SIG-M5 treated with dmso at 0.1 percent for 504 hours (cell line): Measurements from ENCODE around the gene CCDC33.

Experiments used
- DNase-seq: peaks from one replicate; lab custom pipeline; 2025; ENCODE audit not compliant: unreplicated experiment; lab: John Stamatoyannopoulos, UW

Gene CCDC33

DNA sequence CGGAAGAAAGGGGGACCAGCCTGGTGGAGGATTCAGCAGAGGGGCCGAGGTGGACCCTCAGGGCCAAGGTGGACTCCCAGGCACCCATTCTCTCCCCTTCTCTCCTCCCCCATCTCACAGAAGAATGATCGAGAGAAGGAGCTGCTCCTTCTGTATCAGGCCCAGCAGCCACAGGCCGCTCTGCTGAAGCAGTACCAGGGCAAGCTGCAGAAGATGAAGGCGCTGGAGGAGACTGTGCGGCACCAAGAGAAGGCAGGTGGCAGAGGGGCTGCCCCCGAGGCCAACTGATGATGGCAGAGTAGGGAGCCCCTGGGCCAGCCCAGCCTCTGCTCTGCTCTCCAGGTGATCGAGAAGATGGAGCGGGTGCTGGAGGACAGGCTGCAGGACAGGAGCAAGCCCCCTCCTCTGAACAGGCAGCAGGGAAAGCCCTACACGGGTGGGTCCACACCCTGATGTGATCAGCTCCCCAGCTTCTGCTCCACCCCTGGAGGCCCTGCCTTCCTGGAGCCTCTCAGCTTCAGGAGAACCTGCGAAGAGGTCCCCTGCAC is 94.8 kb downstream of the CCDC33 start:
- DNase-seq, result no peak

DNA sequence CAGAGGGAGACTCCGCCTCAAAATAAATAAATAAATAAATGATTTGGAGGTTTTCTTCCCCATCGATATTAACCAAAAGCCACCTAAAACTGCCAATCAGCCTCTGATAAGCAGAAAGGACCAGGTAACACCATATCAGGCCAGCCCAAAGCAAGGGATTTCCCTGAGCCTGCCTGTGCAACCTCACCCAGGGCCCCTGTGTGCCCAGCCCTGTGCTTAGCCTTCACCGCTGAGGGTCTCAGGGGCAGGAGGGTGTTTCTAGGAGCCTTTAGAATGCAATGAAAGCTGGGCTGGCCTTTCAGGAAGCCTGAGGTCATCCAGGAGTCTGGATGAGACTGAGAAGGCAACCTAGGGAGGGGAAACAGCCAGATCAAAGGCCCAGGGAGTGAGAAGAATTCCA is 95.9 kb downstream of the CCDC33 start:
- no peak for DNase-seq

DNA sequence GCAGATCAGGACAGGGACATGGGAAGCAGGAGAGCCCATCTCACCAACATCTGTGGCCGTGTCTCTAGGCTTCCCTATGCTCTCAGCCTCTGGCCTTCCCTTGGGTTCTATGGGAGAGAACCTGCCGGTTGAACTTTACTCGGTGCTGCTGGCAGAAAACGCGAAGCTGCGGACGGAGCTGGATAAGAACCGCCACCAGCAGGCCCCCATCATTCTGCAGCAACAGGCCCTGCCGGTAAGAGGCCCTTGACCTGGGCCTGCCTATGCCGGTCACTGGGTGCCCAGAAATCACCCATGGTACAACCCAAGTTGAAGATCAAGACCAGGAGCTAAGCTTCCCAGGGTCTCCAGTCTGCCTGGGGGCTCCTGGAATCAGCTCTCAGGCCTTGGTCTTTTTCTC is 96.5 kb downstream of the CCDC33 start:
- DNase-seq, result no peak

DNA sequence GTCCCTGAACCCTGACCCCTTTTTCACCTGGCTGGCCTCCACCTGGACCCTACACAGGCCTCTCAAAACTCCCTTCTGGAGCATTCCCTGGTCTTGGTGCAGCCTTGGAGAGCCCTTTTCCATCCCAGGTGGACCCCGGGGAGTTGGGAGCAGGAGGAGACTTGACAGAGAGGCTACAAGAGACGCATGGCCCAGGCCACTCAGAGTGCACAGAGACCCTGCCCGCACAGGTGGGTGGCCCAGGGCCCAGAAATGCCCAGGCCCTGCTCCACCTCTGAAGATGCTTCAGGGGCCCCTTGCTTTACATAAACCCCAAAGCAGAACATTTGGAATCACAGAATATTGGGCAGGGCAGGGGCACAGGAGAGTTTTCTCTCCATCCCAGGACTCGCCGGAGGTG is 97.0 kb downstream of the CCDC33 start:
- no peak for DNase-seq

DNA sequence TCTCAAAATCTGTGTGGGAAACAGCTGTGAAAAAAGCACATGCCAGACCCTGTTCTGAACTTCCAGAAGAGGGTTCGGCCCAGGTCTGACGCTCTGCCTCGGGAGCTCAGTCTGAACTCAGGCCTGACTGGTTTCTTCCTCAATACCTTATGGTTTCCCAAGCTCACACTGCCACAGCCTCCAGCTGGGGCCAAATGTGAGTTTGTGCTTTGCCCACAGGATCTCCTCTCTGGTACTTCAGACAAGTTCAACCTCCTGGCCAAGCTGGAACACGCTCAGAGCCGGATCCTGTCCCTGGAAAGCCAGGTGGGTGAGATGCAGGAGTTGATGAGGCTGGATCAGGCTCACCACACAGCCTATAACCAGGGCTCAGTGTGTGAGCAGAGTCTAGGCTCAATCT is 97.5 kb downstream of the CCDC33 start:
- no peak for DNase-seq

DNA sequence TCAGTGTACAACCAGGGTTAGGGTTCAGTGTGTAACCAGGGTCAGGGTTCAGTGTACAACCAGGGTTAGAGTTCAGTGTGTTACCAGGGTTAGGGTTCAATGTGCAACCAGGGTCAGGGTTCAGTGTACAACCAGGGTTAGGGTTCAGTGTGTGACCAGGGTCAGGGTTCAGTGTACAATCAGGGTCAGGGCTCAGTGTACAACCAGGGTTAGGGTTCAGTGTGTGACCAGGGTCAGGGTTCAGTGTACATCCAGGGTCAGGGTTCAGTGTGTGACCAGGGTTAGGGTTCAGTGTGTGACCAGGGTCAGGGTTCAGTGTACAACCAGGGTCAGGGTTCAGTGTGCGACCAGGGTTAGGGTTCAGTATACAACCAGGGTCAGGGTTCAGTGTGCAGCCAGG is 98.0 kb downstream of the CCDC33 start:
- DNase-seq, result no peak

DNA sequence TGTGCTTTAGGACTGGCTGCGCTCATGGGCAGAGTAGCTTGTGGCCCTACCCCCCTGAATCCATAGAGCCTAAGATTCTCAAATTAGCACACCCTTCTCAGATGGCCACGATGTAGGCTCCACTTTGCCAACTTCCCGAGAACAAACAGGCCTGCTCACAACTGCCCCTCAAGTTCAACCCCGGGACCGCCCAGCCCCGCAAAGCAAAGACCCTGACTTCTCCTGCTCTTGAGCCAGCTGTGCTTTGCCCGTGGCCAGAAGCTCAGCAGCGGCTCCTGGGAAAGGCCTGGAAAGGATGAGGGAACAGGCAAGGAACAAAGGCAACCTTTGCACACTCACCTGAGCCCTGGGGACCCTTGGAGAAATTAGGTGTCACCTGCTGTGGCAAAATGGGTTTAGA is 99.3 kb downstream of the CCDC33 start:
- DNase-seq, result no peak

DNA sequence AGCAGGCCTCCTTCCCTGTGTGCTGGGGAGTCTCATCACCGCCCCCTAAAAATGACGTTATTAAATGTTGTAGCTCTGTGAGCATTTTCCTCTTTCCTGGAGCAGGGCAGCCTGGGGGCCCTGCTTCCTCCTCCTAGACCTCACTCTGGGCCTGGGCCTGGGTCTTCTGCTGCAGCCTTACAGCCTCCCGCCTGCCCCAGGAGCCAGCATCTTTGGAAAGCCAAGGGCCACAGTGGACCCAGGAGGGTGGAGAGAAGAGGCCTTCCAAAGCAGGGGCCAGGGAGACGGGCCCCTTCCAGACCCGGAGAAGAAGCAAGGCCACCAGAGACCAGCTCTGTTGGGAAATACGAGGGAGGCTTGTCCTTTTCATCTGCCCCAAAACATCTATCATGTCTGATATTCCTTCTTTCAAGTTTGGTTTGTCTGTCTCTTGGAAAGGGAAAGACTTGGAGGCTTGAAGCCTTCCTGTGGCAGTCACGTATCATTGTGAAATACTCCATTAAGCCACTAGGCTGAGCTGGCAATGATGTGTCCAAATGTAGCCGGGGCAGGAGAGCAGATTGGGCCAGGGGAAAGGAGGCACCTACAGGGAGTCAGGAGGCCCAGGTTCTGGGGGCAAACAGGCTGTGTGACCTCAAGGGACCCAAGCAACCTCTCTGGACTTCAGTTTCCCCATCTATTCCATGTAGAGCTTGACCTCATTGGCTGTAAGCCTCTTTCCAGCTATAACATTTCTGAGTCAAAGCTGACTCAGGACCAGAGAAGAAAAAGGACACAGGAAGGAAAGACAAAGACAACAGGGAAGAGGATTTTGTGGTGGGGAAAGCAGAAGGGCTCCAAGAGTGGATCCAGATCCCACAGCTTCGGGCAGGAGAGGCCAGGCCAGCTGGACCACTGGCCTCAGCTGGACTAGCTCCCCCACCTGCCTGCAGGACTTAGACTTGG is 100.2 kb downstream of the CCDC33 start:
- DNase-seq, result no peak

DNA sequence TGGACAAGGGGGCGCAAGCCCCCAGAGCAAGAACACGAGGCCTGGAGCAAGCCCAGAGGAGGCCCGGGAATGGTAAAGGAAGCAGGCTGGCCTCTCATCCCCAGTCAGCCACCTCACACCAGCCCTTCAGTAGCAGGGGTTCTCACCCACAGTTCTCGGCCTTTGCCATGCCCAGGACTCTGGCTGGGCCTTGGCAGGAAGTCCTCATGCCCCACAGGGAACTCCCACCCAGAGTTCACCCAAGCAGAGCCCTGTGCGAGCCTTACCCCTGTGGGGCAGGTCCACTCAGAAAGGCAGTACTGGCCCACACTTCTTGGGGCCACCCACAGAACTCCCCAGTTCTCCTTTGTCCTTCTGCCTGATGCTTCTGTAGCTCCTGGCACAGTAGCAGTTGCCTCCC is 101.0 kb downstream of the CCDC33 start:
- no peak for DNase-seq

DNA sequence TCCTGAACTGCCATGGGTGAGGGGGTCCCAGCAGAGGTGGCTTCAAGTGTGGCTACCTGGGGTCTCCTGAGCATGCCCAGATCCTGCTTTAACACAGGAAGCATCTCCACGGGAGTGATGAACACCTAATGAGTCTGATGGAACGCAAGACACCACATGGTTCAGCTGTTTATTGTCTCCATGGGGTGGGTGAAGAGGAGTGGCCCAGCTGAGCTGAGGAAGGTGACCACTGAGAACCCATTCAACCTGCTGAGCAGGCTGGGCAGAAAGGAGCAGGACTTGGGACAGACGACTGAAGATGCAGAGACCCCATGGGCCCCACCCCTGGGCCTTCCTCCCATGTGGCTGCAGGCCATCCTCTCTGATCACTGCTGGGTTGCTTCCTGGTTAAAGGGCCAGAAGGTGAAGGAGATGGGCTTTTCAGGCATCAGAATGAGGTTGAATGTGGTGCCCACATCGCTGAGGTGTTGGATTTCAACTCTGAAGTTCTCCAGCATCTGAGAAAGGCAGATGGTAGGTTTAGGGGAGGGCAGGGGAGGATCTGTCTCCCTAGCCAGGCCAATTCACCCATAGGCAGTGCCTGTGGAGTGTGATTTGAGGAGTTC is 101.6 kb downstream of the CCDC33 start:
- no peak for DNase-seq

DNA sequence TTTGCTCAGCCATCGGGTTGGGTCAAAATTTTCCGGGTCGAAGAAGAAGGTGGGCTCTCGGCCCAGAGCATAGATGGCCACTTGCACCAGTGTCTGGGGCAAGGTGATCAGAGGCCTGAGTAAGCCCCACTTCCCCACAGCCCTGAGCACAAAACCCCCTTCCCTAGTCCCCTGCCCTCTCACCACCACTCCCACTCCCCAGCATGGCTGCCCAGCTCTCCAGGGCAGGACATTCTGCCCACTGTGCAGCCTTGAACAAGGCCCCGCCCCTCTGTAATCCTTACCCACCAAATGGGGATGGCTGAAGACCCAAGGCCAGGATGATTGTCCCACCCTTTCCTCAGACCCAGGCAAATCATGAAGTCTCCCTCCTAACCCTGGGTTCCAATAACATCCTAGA is 102.5 kb downstream of the CCDC33 start:
- DNase-seq, result no peak

DNA sequence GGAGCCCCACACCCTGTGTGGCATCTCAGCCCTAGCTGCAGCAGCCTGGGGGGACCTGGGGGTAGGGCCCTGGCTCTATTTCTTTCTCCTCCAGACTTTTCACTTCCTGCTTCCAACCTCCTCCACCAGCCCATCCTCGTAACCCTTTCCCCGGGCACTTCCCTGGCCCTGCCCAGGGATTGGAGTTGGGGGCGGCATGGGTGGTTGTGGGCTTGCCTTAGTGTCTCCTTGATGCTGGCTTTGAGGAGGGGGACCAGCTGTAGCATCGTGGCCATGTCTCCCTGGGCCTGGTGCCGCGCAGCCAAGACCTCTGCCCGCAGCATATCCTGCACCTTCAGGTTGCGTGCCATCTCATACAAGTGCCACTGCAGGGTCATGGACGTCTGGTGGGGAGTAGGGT is 103.2 kb downstream of the CCDC33 start:
- DNase-seq, result no peak

DNA sequence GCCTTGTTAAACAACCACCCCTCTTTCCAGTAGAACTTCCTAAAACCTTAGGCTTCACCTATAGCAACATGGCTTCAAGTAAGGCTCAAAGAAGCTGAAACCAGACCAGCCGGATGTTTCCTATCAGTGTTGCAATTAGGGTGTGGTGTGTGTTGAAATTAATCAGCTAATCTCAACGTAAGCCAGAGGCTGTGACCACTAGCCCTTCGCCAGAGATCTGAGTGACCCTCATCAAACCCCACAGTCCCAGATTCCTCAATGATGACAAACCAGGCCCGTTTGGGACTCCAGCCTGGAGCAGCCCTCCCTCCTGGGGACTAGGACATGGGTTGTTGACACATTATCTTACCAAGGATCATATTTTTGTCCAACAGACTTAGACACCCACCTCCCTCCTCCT is 104.0 kb downstream of the CCDC33 start:
- DNase-seq, result peak; percentile 37

DNA sequence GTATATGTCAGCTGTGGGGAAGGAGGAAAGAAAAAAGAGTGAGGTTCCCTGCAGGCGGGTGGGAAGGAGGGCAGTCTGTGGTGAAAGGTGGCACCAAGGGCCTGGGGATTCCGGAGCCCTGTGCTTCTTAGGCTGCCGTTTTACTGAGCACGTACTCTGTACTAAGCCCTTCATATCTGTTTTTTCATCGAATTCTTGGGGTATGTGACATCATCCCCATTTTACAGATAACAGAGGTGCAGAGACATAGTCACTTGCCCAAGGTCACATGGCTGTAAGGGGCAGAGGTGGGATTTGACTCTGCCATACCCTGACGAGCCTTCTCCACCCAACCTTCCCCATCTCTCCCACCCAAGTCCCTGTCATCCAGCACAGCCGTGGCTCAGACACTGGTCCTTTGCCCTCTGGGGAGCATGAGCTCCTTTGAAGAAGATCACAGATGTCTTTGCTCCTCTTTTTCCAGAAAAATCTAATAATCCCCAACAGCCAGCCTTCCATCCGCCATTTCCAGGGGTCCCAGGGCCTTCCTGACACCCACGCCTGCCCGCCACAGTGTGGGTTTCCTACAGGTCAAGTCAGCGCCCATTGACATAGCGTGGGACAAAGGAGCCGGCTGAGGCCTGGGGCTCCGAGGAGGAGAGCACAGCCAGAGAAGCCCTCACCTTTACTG is 107.1 kb downstream of the CCDC33 start:
- no peak for DNase-seq

DNA sequence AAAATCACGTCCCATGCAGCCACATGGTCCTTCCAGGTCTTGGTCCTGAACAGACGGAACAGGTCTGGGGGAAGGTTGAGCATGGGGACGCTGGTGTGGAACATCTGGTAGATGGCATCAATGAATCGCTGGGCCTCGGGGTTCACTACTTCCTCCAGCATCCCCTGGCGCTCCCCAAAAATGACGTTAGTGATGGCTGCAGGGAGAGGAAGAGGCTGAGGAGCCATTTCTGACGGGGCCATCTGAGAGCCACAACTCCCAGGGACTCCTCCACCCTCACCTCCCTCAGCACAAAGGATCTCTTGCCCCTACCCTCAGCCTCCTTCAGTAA is 107.6 kb downstream of the CCDC33 start:
- no peak for DNase-seq

DNA sequence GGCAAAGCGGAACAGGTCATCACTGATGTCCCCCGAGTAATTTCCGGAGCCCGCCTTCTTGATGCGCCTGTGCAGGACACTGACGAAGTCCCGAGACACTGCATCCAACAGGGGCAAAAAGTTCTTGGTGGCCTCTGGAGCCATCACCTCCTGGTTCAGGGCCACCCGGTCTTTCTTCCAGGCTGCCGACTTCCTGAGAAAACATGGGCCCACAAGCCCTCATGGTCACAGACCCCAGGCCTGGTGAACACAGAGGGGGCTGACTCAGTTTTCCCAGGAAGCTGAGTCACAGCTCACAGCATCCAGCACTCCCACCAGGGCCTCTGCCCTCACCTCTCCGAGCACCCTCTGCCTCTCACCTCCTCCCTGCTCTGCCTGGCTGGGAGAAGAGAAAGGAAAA is 108.9 kb downstream of the CCDC33 start:
- no peak for DNase-seq

DNA sequence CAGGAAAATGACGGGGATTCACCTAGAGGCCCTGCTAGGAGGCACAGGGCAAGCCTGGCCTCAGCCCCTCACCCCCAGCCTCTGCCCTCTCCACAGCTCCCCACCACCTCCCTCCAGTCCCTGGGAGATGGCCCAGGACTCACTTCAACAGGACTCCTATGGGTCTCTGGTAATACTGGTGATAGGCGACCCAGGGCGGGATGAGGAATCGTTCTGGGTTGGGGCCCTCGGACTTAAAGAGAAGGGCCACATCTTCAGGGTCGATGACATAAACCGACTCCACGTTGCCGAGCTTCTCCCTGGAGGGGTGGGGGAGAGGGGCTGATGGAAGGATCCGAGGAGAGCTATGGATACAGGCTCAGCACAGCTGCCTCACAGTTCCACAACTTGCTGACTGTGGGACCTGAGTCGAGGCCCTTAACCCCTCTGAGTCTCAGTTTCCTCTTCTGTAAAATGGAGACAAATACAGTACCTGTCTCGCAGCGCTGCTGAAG is 111.7 kb downstream of the CCDC33 start:
- DNase-seq, result no peak

DNA sequence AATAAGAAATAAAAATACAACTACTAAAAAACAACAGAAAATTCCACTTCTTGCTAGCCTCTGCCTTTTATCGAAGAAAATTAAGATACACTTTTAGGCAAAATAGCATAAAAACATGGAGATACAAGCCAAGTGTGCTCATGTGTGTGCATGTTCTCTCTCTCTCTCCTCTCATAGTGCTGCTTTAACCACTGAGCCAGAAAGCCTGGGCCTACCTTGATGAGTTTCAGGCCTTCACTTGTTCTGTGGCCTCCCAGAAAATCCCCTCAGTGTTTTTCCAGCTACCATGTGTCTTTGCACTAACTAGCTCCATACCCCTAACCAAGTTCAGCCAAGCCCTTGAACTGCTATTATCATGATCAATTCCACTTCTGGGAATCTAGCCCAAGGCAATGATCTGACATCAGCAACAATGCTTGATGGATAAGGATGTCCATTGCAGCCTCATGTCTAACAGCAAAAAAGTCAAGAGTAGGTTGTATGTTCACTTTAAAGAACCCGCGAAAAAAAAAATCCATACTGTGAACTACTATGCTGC is 113.2 kb downstream of the CCDC33 start:
- no peak for DNase-seq

DNA sequence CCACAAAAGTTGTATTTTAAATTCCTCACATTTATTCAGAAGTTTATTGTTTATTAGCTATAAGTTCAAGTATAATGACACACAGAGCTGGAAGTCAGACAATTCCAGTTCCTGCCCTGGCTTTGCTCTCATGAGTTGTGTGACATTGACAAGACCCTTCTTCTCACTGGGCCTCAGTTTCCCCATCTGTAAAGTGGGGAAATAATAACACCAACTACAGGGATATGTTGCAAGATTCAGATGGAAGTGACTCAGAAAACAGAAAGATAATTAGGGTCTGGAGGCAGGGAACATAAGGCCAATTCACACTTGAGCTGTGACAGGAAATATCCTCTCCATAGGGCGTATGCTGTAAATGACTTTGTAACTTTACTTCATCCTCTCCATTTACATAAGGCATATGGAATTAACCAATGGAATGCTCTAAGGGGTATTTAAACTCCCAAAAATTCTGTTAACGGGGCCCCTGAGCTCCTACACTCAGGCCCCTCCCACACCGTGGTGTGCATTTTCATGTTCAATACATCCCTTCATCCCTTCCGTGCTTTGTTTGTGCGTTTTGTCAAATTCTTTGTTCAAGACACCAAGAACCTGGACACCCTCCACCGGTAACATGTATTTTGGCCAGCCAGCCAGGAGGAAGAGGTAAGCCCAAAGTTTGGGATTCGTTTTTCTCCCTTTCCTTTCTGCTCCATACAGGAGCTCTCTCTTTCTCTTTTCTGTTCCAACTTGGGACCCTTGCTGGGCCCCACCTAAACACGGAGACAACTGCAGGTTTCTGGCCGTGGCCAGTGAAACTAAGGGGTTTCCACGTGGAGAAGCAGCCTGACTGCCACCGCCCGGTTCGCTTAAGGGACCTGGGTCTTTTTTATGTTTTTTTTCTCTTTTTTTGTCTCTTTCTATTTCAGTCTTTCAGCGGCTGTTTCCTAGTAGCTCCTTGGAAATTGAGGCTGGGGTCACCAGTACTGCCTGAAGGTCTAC is 114.5 kb downstream of the CCDC33 start:
- DNase-seq, result no peak

DNA sequence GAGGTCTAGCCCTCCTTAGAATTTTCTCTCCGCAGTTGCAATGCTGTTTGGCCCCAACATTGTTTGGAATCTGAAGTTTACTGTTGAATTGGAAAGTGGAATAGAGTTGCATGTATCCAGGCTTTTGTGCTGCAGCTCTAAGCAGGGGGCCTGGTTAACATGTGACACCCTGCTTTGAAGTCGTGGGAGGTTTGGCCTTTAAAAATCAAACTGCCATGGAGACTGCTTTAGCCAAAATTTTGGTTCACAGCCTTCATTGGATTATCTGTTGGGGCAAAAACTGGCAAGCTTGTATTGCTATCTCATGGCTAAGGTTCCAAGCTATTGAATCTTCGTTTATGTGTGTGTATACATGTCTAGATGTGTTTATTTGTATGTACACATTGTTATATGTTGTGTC is 115.5 kb downstream of the CCDC33 start:
- DNase-seq, result no peak
